Stimulated activated CD8-positive, alpha-beta memory T cell treated with anti-CD3 and anti-CD28 coated beads, Interleukin-4, amount 100 ng/mL, for 24 hours (primary cell): ENCODE measurements around the gene TFR2.

Source experiments
- DNase-seq: peaks from one replicate; pipeline ENCODE4 v3.0.0-alpha.2; 2020; ENCODE audit warnings: low read depth

Gene TFR2

GRCh38 chr7:100613412-100614175 lies 27.8 kb downstream of the TFR2 start:
- no peak for DNase-seq

GRCh38 chr7:100612730-100613390 lies 28.5 kb downstream of the TFR2 start:
- DNase-seq = no peak

GRCh38 chr7:100611983-100612729 lies 29.2 kb downstream of the TFR2 start, which contains the start of gene MOSPD3:
TSS of gene MOSPD3 (plus strand) at chr7:100612540. CDS start at chr7:100612792, 252 bp downstream.
- peak; percentile 96 for DNase-seq

- DNase-seq = no peak
These were observed 31.4 kb downstream of the TFR2 start for GRCh38 chr7:100609958-100610357.

DNA sequence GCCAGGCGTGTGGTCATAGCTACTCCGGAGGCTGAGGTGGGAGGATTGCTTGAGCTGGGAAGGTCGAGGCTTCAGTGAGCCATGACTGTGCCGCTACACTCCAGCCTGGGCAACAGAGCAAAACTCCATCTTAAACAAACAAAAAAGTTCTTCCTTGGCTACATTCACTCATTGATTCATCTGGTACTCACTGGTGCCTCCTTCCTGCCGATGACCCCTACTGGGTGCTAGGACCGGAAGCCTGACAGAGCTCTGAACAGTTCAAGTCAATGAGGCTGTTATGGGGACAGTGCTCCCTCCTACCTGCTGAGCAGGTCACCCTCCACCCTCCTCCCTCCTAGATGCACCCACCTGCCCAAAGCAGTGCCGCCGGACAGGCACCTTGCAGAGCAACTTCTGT lies 34.2 kb downstream of the TFR2 start:
- DNase-seq = no peak

DNA sequence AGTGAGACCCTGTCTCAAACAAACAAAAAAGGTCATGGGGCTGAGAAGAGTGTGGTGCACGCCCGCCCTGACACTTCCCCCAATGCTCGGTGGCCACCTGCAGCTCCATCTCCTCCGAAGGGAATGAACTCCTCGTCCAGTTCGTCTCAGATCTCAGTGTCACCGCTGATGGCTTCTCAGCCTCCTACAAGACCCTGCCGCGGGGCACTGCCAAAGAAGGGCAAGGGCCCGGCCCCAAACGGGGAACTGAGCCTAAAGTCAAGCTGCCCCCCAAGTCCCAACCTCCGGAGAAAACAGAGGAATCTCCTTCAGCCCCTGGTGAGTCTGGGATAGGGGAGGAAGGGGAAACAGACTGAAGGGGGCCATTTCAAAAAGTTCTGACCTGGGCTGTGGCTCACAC lies 35.0 kb downstream of the TFR2 start:
- no peak for DNase-seq

DNA sequence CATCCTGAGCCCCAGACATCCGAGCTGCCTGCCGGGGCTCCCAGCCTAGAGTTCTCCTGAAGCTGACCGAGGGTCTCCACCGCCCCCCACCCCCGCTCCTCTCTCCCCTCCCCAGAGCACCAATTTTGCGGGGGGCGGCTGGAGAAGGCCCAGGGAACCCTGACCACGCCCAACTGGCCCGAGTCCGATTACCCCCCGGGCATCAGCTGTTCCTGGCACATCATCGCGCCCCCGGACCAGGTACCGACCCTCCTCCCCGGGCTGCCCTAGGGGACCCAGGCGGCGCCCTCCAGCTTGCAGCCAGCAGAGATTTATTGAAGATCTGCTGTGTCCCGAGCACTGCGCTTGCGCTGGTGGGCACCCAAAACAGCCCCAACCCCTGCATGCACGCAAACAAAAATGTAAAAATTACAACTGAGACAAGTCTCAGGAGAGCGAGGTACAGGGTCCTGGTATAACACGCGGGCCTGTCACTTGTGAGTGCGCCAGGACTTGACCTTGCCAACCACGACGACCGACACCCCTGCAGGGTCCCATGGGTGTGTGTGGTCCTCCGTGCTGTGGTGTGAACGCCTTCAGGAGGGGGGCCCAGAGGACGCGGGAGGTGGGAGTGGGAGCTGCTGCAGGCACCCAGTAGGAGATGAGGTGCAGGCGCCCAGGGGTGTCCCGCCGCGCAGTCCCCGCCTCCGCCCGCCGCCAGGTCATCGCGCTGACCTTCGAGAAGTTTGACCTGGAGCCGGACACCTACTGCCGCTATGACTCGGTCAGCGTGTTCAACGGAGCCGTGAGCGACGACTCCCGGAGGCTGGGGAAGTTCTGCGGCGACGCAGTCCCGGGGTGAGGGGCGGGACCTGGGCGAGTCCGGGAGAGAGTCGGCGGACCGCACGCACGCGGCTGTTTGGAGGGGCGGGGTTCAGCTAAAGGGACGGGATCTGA lies 36.1 kb downstream of the TFR2 start:
- no peak for DNase-seq

GRCh38 chr7:100604028-100604975 lies 37.0 kb downstream of the TFR2 start:
- DNase-seq = peak; percentile 75

- no peak for DNase-seq
These were observed 37.7 kb downstream of the TFR2 start for GRCh38 chr7:100603726-100604027.

DNA sequence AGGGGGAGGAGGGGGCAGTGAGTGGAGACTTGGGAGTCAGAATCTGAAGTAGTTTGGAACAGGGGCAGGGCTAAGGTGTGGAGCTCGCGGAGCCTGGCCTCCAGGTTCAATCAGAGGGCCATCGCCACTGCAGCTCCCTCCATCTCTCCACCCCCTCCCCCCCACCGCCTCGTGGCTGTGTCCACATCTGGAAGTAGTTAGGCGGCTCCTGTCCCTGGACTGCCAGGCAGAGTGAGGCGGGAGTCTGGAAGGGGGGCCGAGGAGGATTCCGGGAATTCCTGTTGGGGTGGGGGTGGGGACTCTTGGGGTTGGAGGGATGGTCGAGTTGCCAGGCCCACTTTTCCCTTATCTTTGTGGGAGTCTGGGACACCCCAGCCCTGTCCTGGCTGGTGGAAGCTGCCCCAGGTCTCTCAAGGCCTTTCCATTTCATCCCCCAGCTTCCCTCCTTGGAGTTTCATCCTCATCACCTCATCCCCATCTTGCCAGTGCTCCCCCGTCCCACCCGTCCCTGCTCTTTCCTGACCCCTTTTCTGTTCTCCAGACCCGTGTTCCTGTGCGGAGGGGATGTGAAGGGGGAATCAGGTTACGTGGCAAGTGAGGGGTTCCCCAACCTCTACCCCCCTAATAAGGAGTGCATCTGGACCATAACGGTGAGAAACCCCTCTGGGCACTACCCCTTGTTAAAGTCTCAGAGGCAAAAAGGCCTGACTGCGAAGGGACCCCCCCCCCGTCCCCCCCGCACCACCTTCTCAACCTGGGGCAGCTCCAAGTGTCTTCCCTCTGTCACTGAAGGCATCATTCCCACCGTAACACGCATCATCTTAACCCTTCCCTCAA lies 38.2 kb downstream of the TFR2 start:
- no peak for DNase-seq

GRCh38 chr7:100600730-100601038 lies 40.7 kb downstream of the TFR2 start:
- no peak for DNase-seq

GRCh38 chr7:100599911-100600729 lies 41.2 kb downstream of the TFR2 start:
- DNase-seq = no peak

DNA sequence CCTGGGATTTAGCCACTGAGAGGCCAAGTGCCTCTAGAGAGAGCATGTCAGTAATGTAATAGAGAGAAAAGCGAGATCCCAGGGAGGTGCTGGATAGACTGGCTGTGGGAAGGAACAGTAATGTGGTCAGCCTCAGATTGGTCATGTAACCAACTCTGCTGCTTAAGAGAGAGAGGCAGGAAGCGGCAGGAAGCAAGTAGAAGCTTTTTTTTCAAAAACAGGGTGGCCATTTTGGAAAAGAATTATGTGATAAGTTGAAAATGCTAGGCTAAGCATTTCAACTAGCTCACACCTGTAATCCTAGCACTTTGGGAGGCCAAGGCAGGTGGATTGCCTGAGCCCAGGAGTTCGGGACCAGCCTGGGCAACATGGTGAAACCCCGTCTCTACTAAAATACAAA lies 42.9 kb downstream of the TFR2 start:
- no peak for DNase-seq

GRCh38 chr7:100595188-100595587 lies 46.2 kb downstream of the TFR2 start:
- no peak for DNase-seq

DNA sequence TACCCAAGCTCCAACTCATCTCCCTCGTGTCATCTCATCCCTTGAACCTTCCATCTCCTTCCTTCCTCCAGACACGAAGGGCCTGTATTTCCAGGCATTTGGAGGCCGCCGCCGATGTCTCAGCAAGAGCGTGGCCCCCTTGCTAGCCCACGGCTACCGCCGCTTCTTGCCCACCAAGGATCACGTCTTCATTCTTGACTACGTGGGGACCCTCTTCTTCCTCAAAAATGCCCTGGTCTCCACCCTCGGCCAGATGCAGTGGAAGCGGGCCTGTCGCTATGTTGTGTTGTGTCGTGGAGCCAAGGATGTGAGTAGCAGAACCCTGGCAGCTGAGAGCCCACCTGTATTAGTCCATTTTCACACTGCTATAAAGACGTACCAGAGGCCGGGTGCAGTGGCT lies 49.8 kb downstream of the TFR2 start:
- DNase-seq = no peak

GRCh38 chr7:100590077-100590737 lies 51.1 kb downstream of the TFR2 start:
- no peak for DNase-seq

- DNase-seq = no peak
These were observed 51.9 kb downstream of the TFR2 start for GRCh38 chr7:100589341-100589947.

DNA sequence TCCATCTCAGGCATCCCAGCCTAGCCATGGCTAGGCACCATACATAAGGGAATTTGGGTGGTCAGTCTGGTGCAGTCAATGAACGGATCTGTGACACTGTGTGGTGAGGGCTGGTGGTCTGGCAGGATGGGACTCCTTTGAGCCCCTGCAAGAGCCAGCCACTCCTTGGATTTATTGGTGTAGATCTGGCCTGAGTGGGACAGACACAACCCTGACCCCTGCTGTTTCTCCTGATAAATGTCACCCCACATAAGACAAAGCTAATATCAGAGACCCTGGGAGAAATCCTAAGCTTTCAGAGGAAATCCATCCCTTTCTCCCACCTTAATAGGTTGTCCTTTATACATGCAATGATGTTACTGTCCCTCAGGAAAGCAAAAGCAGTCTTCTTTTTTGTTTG lies 52.9 kb downstream of the TFR2 start:
- no peak for DNase-seq
